ENCODE results near the gene CAND1.

GRCh38 chr12:67284561-67284960 lies 15.4 kb downstream of the CAND1 start:
- no peak for TF ChIP-seq CTCF (IDR thresholded peaks at IDR 0.05 in 2 of 3, conservative IDR thresholded peaks at IDR 0.05 in 1 of 3; ENCODE audit: borderline replicate concordance in 1 of 3, insufficient read depth in 1 of 3, low read depth in 2 of 3, low read length in 2 of 3)
- no peak for TF ChIP-seq CBX3 (IDR thresholded peaks at IDR 0.05; ENCODE audit: low read depth)
- no peak for TF ChIP-seq YY1 (IDR thresholded peaks at IDR 0.05; ENCODE audit: extremely low read depth, insufficient replicate concordance, low read depth, low read length)
- TF ChIP-seq POLR2AphosphoS5 (IDR thresholded peaks at IDR 0.05; ENCODE audit: low read depth, low read length): no peak
- no peak for TF ChIP-seq EZH2 (IDR thresholded peaks at IDR 0.05)
- no peak for TF ChIP-seq SRF (IDR thresholded peaks at IDR 0.05; ENCODE audit: low read depth)
- TF ChIP-seq POLR2A (IDR thresholded peaks at IDR 0.05; ENCODE audit: borderline replicate concordance, extremely low read depth, insufficient read depth, insufficient read length): no peak
- TF ChIP-seq ZBTB33 (IDR thresholded peaks at IDR 0.05; ENCODE audit: extremely low read depth, insufficient replicate concordance, low read length): no peak
